Stimulated activated CD4-positive, alpha-beta T cell treated with anti-CD3 and anti-CD28 coated beads, Interleukin-2, amount 100 ng/mL, for 4 hours (primary cell): ENCODE data around the gene STRN.
"Not testable (repeated sequence)": the region's sequence is repeated elsewhere in the genome, so short reads cannot be mapped to it uniquely, and the experiment has no call there.

ENCODE experiments used
- DNase-seq: peaks from one replicate; pipeline ENCODE4 v3.0.0-alpha.2; 2020; ENCODE audit warnings: low read depth

Gene STRN, protein sequence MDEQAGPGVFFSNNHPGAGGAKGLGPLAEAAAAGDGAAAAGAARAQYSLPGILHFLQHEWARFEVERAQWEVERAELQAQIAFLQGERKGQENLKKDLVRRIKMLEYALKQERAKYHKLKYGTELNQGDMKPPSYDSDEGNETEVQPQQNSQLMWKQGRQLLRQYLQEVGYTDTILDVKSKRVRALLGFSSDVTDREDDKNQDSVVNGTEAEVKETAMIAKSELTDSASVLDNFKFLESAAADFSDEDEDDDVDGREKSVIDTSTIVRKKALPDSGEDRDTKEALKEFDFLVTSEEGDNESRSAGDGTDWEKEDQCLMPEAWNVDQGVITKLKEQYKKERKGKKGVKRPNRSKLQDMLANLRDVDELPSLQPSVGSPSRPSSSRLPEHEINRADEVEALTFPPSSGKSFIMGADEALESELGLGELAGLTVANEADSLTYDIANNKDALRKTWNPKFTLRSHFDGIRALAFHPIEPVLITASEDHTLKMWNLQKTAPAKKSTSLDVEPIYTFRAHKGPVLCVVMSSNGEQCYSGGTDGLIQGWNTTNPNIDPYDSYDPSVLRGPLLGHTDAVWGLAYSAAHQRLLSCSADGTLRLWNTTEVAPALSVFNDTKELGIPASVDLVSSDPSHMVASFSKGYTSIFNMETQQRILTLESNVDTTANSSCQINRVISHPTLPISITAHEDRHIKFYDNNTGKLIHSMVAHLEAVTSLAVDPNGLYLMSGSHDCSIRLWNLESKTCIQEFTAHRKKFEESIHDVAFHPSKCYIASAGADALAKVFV

DNA sequence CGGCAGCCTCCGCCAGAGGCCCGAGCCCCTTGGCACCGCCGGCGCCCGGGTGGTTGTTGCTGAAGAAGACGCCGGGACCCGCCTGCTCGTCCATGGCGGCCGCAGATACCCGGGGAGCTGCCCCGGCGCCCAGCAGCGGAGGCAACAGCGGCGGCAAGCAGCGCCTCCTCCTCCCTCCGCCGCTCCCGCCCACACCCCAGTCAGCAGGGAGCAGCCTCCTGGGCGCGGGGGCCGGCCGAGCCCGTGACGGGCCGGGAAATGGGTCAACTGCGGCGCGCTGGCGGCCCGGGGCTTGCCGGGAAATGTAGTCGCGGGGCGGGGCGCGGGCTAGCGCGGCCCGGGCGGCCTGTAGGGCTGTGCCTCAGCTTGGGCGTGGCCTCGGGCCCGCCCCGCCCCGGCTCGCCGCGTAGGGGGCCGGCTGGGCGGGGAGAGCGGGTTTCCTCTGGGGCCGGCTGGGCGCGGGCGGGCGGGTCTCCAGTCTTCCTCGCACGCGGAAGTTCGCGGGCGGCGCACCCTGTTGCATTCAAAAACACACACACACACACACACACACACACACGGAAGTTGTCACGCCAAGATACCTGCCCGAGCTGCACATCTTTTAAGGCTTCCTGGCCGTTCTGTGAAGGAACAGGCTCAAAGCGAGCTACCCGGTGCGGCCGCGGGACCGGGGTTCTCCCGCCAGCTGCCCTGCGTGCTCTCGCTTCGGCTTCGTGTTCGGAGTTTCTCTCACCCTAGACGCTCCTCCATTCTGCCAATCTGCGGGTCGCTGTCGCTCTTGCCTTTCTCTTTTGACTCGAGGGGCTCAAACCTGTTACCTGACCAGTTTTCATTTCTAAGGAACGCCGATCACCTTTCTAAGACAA lies at the start of gene STRN:
Gene STRN (minus strand): TSS at position 167 of the 866 bp plus-strand sequence. CDS start 73 bp downstream, at position 94.
- DNase-seq = peak; percentile 98

DNA sequence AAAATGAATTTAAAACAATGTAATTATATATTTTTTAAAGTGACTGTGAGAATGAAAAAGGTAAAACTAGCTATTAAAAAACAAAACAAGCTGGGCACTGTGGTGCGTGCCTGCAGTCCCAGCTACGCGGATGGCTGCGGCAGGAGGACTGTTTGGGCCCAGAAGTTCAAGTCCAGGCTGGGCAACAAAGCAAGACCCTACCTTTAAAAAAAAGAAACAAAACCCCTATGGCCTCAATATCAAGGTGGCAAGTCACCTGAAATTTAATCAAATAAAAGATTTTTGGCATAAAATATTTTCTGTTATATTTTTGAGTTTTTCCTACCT lies 46.9 kb upstream of the STRN start:
- no peak for DNase-seq

DNA sequence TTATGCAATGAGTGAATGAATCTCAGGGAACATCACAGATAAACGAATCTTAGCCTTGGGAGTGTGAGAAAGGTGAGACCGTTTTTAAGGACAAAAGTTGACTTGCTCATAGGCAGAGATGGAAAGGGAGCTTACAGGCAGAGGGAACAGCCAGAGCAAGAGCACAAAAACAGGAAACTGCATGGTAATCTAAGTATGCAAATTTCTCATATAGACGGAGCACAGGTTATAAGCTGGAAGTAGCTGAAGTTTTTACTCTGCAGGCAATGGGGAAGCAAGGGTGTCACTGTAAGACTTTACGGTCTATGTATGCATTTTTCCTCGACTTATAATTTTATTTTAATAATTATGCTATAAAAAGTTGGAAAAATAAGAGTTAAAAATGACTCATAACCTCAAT lies 44.8 kb upstream of the STRN start:
- DNase-seq = no peak

DNA sequence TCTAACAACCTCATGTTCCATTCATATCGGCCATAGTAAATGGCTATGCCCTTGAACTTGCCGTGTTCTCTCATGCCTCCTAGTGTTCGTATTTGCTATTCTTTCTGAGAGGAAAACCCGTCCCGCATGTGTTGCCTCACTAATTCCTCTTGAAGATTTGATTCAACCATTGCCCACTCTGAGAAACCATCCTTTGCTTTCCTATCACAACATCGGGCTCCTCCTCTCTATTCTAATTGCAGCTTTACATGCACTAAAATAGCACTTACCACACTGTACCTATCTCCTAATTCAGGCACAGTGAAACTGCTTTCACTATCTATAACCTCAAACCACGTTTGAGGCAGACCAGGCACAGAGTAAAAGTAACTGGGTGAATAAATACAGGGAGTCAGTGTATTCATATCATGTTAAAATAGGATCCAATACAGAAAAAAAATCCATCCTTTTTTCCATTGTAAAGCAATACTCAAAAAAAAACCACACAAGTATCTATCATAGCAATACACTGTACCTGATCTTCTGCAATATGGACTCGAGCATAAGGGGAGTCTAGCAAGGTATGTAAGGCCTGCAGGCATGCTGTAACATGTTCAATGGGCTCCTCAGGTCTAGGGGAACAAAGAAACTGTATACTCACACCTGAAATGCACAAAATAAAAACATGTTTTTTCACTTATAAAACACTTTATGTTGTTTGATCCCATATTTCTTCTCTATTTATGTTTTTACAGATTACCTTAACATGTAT lies 39.0 kb upstream of the STRN start:
- DNase-seq = no peak

DNA sequence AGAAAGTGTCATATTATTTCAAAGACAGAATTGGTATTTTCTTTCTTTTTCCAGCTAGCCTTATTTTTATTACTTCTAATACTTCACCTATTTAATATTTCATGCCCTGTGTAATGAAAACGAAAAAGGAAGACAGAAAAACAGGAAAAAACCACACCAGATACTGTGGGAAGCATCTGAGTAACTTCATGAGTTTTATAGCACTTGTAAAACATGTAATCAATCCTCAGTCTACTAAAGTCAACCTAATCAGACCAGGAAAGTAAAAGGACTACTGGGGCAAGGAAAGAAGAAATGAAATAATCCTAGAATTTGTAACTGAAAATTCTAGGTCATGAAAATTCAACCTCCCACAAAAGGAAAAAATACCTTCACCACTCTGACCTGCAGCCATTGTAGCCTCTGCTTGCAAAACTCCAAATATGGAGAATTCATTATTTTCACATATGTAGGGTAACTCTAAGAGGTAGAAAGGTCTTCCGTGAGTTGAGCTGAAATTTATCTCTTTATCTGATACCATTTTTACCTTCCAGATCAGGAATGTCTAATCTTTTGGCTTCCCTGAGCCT lies 34.7 kb upstream of the STRN start:
- no peak for DNase-seq

DNA sequence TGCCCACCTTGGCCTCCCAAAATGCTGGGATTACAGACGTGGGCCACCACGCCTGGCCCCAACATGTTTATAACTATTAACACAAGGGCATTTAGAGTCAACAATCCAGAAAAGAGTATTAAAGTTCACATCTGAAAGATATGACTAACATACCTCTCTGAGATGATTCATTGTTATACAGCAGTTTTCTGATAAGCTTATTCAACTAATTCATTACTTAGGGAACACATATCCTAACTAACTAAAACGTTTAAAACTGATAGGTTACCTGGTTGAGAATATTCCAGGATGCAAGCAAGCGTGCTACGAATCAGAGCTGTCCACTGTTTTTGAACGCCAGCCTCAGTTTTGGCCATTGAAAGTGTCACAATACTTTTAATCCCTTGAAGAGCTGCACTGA lies 34.0 kb upstream of the STRN start:
- no peak for DNase-seq

DNA sequence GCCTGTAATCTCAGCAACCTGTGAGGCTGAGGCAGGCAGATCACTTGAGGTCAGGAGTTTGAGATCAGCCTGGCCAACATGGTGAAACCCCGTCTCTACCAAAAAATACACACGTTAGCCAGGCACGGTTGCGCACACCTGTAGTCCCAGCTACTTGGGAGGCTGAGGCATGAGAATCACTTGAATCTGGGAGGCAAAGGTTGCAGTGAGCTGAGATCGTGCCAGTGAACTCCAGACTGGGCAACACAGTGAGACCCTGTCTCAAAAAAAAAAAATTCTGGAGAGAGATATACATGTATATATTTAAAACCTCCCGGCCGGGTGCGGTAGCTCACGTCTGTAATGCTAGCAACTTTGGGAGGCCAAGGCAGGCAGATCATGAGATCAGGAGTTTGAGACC lies 33.1 kb upstream of the STRN start:
- not testable (repeated sequence) for DNase-seq

DNA sequence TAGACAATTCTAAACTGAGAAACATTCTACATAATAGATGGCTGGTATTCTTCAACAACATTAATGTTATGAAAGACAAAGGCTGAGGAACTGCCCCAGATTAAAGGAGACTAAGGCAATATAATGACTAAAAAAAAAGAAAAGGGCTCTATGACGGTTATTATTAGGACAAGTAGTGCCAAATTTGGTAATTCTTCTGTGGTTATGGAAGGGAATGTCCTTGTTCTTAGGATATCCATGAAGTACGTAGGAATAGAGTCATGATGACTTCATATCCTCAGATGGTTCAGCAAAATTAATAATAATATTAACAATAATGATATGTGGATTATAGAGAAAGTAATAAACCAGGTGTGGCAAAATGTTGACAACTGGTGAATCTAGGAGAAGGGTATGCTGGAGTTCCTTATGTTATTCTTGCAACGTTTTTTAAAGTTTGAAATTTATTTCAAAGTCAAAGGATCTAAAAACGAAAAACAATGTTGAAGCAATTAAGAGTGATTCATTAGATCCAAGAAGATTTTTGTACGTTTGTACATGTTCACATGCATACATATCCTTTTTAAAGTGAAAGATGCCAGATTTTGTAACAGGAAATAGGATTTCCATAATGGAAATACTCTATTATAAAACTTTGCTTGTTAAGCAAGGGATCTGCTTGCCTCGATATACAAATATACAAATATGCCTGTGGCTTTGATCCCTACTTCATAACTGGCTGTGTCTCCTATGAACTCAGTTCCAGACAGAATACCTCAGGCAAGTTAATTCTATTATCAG lies 27.7 kb upstream of the STRN start:
- DNase-seq = no peak

DNA sequence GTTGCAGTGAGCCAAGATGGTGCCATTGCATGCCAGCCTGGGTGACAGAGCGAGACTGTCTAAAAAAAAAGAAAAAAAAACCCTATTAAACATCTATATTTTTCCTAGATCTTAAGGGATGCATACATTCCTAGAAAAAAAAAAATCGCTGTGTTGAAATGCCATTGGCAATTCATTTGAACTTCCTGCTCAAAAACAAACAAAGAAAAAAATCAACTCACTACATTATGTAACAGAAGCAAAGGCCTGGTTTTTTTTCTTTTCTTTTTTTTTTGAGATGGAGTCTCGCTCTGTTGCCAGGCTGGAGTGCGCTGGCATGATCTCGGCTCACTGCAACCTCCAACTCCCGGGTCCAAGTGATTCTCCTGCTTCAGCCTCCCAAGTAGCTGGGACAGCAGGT lies 21.7 kb upstream of the STRN start:
- DNase-seq = no peak

DNA sequence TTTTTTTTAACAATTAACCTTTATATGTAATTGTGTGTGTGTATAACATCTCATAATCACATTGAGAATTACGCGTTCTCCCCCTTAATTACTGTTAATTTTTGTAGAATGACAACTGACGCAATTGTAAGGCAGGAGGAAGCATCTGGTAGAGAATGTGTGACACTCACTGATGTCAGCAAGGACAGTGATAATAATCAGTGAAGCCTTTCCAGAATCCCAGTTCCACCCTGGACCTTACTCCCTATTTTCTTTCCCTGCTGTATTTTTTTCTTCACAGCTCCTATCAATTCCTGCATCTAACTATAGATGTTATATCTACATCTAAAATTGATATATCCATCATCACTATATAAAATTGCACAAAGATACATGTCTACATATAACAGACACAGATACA lies 16.1 kb upstream of the STRN start:
- no peak for DNase-seq

DNA sequence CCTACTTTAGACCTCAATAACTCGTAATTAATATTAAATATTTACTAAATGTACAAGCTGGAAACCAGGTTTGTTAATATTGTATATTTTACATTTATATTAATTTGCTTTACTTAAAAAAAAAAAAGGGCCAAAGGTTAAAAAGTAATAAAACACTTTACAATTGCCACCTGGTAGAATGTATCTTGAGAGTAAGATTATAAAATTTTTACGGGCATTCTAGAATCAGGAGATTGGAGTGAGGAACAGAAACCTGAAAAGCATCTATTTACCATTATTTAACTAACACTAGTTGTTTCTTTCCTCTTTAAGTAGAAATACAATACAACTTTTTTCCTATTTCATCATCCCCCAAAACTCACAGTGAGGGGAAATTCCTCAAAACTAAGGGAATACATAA lies 15.6 kb upstream of the STRN start:
- no peak for DNase-seq

DNA sequence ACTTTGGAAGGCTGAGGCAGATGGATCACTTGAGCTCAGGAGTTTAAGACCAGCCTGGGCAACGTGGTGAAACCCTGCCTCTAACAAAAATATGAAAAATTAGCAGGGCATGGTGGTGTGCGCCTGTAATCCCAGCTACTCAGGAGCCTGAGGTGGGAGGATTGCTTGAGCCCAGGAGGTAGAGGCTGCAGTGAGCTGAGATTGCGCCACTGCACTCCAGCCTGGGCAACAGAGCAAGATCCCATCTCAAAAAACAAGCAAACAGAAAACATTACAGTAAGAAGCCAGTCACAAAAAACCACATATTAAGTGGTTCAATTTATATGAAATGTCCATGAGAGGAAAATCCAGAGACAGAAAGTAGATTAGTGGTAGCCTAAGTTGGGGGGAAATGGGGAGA lies 12.7 kb upstream of the STRN start:
- not testable (repeated sequence) for DNase-seq

DNA sequence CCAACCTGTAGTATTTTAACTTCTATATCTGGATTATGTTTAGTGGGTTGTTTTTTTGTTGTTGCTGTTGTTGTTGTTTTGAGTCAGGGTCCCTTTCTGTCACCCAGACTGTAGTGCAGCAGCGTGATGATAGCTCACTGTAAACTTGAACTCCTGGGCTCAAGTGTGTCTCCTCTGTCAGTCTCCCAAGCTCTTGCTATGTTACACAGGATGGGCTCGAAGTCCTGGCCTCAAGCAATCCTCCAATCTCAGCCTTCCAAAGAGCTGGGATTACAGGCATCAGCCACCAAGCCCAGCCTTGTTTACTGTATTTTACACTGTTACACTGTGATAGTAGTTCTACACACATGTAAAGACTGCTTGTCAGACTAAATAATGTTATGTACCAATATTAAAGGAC lies 9.7 kb upstream of the STRN start:
- DNase-seq = no peak

DNA sequence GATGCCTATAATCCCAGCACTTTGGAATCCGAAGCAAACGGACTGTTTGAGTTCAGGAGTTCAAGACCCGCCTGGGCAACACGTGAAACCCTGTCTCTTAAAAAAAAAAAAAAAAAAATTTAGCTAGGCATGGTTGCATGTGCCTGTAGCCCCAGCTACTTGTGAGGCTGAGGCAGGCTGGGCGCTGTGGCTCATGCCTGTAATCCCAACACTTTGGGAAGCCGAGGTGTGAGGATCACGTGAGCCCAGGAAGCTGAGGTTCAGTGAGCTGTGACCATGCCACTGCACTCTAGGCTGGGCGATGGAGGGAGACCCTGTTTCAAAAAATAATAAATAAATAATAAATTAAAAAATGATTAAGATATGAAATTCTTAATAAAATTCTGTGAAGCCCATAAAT lies 9.0 kb upstream of the STRN start:
- no peak for DNase-seq

DNA sequence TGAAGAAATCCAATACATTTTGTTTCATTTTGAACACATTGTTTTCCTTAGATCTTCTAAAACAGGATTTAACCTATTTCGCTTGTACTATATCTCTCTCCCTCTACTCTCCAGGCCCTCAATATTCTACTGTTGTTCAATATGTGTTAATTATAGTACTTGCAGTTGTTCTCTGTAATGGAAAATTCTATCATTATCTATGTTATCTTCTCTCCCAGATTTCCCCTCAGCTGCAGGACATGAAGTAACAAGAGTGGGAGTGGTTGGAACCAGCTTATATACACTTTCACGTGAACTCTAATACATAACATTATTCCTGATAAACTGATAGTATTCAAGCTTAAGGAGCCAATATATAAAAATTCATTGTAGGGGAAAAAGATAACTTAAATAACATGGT lies 7.0 kb upstream of the STRN start:
- DNase-seq = no peak

DNA sequence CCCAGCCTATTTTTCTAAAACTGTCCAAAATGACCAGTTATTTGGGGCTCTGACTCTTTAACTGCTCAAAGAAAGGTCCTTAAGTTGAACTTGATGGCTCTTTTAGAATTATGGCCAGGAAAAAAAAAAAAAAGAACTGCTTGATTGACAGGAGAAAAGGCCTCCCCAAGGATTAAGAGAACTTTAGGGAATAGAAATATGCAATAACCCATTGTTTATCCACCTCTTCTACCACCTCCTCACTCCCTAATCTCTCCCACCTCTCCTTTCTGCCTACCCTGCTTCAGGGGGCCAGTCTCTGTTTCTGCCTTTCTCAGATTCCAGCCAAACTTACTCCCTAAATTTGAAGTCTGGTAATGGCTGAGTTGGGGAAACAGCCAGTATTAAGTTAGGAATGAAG lies 5.7 kb upstream of the STRN start:
- no peak for DNase-seq

DNA sequence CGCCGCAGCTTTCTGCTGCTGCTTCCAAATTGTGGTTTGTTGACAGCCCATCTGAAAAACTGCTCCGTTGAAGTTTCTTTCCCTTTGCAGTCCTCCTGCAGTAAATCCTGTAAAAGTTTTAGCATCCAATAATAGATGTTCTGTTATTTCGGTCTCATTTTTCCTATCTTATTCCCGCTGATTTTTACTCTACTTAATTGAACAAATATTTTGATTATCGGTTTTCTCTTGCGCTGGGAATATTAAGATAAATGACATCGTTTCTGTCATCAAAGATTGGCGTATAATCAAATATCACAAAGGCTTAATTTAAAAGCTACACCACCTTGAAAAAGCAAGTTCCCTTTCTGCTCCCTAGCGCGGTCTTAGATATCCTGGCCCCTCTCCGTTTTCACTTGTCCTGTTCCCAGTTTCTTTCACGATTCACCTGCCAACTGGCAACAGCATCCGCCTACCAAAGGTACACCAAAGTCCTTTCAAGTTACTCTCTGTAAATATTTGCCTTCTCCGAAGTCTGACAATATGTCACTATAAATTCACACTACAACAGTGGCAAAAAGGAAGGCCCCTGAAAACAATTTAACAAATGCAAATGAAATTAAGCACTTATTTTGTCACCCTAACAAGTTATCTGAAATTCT lies 1.0 kb upstream of the STRN start:
- no peak for DNase-seq

DNA sequence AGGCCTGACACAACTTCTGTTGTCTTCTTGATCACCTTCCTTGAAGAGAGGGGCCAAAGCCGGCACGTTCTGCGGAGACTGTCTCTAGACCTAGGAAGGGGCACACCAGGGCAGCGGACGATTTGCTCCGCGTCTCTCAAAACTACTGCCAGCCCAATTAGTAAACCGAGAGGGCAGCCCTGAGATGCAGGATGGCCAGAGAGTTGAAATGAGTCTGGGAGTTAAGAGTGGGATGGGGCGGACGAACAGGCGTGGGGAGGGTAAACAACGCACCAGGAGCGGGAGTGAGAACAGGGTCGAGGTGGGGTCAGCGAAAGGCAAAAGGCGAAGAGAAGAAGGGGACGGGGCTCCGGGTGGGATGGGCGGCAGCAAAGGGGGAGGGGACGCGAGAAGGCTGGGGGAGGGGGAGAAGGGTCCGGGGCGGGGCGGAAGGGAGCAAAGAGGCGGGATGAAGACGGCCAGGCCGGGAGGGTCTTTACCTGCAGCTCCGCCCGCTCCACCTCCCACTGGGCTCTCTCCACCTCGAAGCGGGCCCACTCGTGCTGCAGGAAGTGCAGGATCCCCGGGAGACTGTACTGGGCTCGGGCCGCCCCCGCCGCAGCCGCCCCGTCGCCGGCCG lies 476 bp downstream of the STRN start:
- peak; percentile 20 for DNase-seq

DNA sequence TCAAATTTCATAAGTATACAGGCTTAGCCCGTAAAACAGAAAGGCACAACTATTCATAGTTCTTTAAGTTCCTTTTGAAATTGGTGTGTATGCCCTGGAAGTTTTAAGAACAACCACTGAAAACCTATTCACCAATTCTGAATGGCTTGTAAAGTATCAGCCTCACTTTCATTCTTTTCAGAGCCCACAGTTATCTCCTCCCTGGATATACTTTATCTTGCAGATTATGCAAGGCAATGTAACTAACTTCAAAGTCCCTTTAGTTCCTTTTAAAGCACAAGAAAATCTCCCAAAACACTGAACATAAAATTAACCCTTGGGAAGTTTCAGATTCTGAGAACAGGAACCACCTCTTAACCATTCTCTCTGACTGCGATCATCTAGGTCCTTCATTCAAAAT lies 1.1 kb downstream of the STRN start:
- DNase-seq = no peak

DNA sequence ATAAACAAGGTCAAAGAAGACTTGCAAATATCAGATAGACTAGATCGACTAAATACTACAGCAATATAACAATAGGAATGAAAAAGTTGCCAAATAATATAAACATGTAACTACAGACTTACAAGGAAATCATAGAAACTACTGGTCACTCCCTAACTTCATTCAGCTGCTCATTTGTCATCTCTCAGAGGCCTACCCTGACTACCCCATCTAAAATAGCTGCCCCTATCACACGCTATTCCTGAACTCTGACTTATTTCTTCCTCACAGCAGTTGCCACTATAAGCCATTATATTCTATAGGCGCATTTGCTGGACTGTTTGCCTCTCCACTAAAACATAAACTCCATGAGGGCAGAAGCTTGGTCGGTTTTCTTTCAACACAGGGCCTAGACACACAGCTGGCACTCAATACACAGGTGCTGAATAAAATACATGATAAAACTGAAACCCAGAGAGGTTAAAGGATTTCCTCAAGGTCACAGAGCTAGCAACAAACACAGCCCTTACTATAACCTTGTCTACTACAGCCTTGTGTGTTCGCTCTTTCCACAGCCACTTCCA lies 1.8 kb downstream of the STRN start:
- no peak for DNase-seq
